GM12891 (cell line): ENCODE measurements around the gene MOGAT2.

ENCODE experiments used
- PAX5 ChIP-seq: IDR thresholded peaks from 2 replicates; pipeline ENCODE4 v1.6.1; 2011; ENCODE audit warnings: low read length, moderate library complexity, mild to moderate bottlenecking; ENCODE audit not compliant: insufficient read depth, severe bottlenecking
- POLR2A ChIP-seq: IDR thresholded peaks from 2 replicates; pipeline ENCODE4 v1.6.1; 2011; ENCODE audit warnings: low read depth, low read length, control low read depth
- POLR2AphosphoS5 ChIP-seq: IDR thresholded peaks from 2 replicates; pipeline ENCODE4 v1.6.1; 2011; ENCODE audit warnings: low read depth, low read length, control low read depth
- SPI1 ChIP-seq: IDR thresholded peaks from 2 replicates; pipeline ENCODE4 v1.6.1; 2011; ENCODE audit warnings: low read depth, low read length, control low read depth
- TAF1 ChIP-seq: IDR thresholded peaks from 2 replicates; pipeline ENCODE4 v1.6.1; 2011; ENCODE audit warnings: low read depth, low read length, control low read depth

- TF ChIP-seq POLR2AphosphoS5 (no peak), TAF1 (no peak), POLR2A (no peak), SPI1 (no peak), PAX5 (no peak)
Observed at GRCh38 chr11:75691804-75692203, 25.8 kb upstream of the MOGAT2 start.
